Neural progenitor cell (in vitro differentiated cells): ENCODE results near the gene EXT2. TPM values are rescaled to one million over a fixed set of nuclear protein-coding genes. Genes with fewer than 3 reads are reported as not detected.

Source experiments
- DNase-seq: peaks from one replicate; pipeline ENCODE4 v3.0.0-alpha.2; 2016; ENCODE audit warnings: low spot score
- H2AFZ ChIP-seq: fragments of 200-600 bp; sonication (generic); replicated peaks from 2 replicates; pipeline ENCODE4 v1.6.1; 2016; ENCODE audit warnings: antibody characterized with exemption
- H3F3A ChIP-seq: fragments of 200-600 bp; sonication (generic); 2 replicates; pipeline ENCODE4 v1.6.1; 2016; ENCODE audit warnings: antibody characterized with exemption, low read depth
- H3K27ac ChIP-seq: fragments of 200-600 bp; sonication (generic); 2 replicates; pipeline ENCODE4 v1.5.1; 2016; ENCODE audit warnings: mild to moderate bottlenecking
- H3K27me3 ChIP-seq: fragments of 200-600 bp; sonication (generic); 2 replicates; pipeline ENCODE4 v1.6.1; 2016; ENCODE audit warnings: mild to moderate bottlenecking, moderate library complexity
- H3K36me3 ChIP-seq: fragments of 200-600 bp; sonication (generic); 2 replicates; pipeline ENCODE4 v1.5.1; 2016
- H3K4me1 ChIP-seq: fragments of 200-600 bp; sonication (generic); 2 replicates; pipeline ENCODE4 v1.6.1; 2016; ENCODE audit warnings: mixed run types
- H3K4me2 ChIP-seq: fragments of 200-600 bp; sonication (generic); 2 replicates; pipeline ENCODE4 v1.6.1; 2016
- H3K4me3 ChIP-seq: fragments of 200-600 bp; sonication (generic); 2 replicates; pipeline ENCODE4 v1.5.1; 2016
- H3K79me2 ChIP-seq: fragments of 200-600 bp; sonication (generic); 2 replicates; pipeline ENCODE4 v1.6.1; 2016; ENCODE audit warnings: low read depth
- H3K9ac ChIP-seq: fragments of 200-600 bp; sonication (generic); 2 replicates; pipeline ENCODE4 v1.6.1; 2016
- H3K9me3 ChIP-seq: fragments of 200-600 bp; sonication (generic); 2 replicates; pipeline ENCODE4 v1.5.1; 2016; ENCODE audit warnings: low read depth
- H4K20me1 ChIP-seq: fragments of 200-600 bp; sonication (generic); 2 replicates; pipeline ENCODE4 v1.6.1; 2016; ENCODE audit warnings: low read depth
- H3K27ac Mint-ChIP-seq: 3 replicates; pipeline ENCODE4 v1.8.0; 2021; ENCODE audit warnings: mixed read lengths
- H3K27me3 Mint-ChIP-seq: 2 replicates; pipeline ENCODE4 v1.8.0; 2022; ENCODE audit warnings: low read depth, mild to moderate bottlenecking, inconsistent platforms, moderate library complexity, mixed read lengths; ENCODE audit not compliant: insufficient read depth
- H3K36me3 Mint-ChIP-seq: 3 replicates; pipeline ENCODE4 v1.8.0; 2021; ENCODE audit warnings: mixed read lengths
- H3K4me1 Mint-ChIP-seq: 3 replicates; pipeline ENCODE4 v1.8.0; 2021; ENCODE audit warnings: mixed read lengths
- H3K4me3 Mint-ChIP-seq: 3 replicates; pipeline ENCODE4 v1.8.0; 2021; ENCODE audit warnings: mild to moderate bottlenecking, moderate library complexity, mixed read lengths
- H3K9me3 Mint-ChIP-seq: 3 replicates; pipeline ENCODE4 v1.8.0; 2020; ENCODE audit warnings: mixed read lengths
- CTCF ChIP-seq: fragments of 200-600 bp; sonication (generic); IDR thresholded peaks from 2 replicates; pipeline ENCODE4 v1.5.1; 2017; ENCODE audit warnings: antibody characterized with exemption, mild to moderate bottlenecking
- EZH2 ChIP-seq: fragments of 200-600 bp; sonication (generic); IDR thresholded peaks from 2 replicates; pipeline ENCODE4 v1.6.1; 2017; ENCODE audit warnings: antibody characterized with exemption, mild to moderate bottlenecking, moderate library complexity
- EZH2phosphoT487 ChIP-seq: fragments of 200-600 bp; sonication (generic); IDR thresholded peaks from 2 replicates; pipeline ENCODE4 v1.6.1; 2017; ENCODE audit warnings: antibody characterized with exemption
- total RNA-seq: library from RNA; depleted of rRNA; stranded (reverse); fragments of >200 nt; gene quantifications from 2 replicates; pipeline ENCODE4 v1.2.3, GENCODE V29; 2015; ENCODE audit warnings: low replicate concordance

EXT2 gene
- total RNA-seq, 1 donor from 2014 or later: 70.4 TPM

GRCh38 chr11:44071157-44071556, 24.3 kb upstream of the EXT2 start:
- H3K9ac ChIP-seq: no peak overlapping the region
- H3K79me2 ChIP-seq: no peaks in the 10 kb centered on the region
- Mint-ChIP-seq H3K9me3 (no peaks in the 10 kb centered on the region), H3K4me3 (no peak overlapping the region), H3K4me1 (peaks cover 9% of the 10 kb centered on the region), H3K27me3 (peaks cover 11% of the 10 kb centered on the region), H3K36me3 (no peaks in the 10 kb centered on the region), H3K27ac (no peak overlapping the region)
- H4K20me1 ChIP-seq: no peaks in the 10 kb centered on the region
- no peaks in the 10 kb centered on the region for H3K36me3 ChIP-seq
- no peak overlapping the region for H2AFZ ChIP-seq
- TF ChIP-seq EZH2: no peak
- no peak for TF ChIP-seq EZH2phosphoT487
- no peak for TF ChIP-seq CTCF
- H3K27me3 ChIP-seq: peaks cover 15% of the 10 kb centered on the region
- no peak for DNase-seq
- H3K9me3 ChIP-seq: no peaks in the 10 kb centered on the region
- no peak overlapping the region for H3K4me3 ChIP-seq
- H3K27ac ChIP-seq: no peak overlapping the region
- peaks cover 5% of the 10 kb centered on the region for H3K4me1 ChIP-seq
- peaks cover 7% of the 10 kb centered on the region for H3F3A ChIP-seq
- no peak overlapping the region for H3K4me2 ChIP-seq

GRCh38 chr11:44072757-44073658, 22.5 kb upstream of the EXT2 start:
- no peak overlapping the region for H3K9ac ChIP-seq
- H3K79me2 ChIP-seq: no peaks in the 10 kb centered on the region
- Mint-ChIP-seq H3K9me3 (no peaks in the 10 kb centered on the region), H3K27me3 (peaks cover 7% of the 10 kb centered on the region), H3K36me3 (no peaks in the 10 kb centered on the region), H3K4me1 (peaks cover 11% of the 10 kb centered on the region), H3K4me3 (no peak overlapping the region), H3K27ac (no peak overlapping the region)
- no peaks in the 10 kb centered on the region for H3K9me3 ChIP-seq
- no peak overlapping the region for H3K4me2 ChIP-seq
- no peaks in the 10 kb centered on the region for H3K36me3 ChIP-seq
- H3K4me1 ChIP-seq: no peaks in the 10 kb centered on the region
- no peaks in the 10 kb centered on the region for H3K27me3 ChIP-seq
- H3K27ac ChIP-seq: no peak overlapping the region
- no peak overlapping the region for H2AFZ ChIP-seq
- no peak for TF ChIP-seq CTCF
- TF ChIP-seq EZH2: no peak
- TF ChIP-seq EZH2phosphoT487: no peak
- H4K20me1 ChIP-seq: no peaks in the 10 kb centered on the region
- DNase-seq: no peak
- no peak overlapping the region for H3K4me3 ChIP-seq
- no peaks in the 10 kb centered on the region for H3F3A ChIP-seq

- Histone ChIP-seq H3K27me3 (no peaks in the 10 kb centered on the region), H3K27ac (no peak overlapping the region), H3K4me2 (no peak overlapping the region), H3K79me2 (no peaks in the 10 kb centered on the region), H3K4me1 (peaks cover 7% of the 10 kb centered on the region), H3K4me3 (no peak overlapping the region), H3K9me3 (no peaks in the 10 kb centered on the region), H4K20me1 (no peaks in the 10 kb centered on the region), H2AFZ (no peak overlapping the region), H3F3A (no peaks in the 10 kb centered on the region), H3K36me3 (no peaks in the 10 kb centered on the region), H3K9ac (no peak overlapping the region)
- Mint-ChIP-seq H3K36me3 (no peaks in the 10 kb centered on the region), H3K9me3 (no peaks in the 10 kb centered on the region), H3K4me1 (peaks cover 17% of the 10 kb centered on the region), H3K4me3 (no peak overlapping the region), H3K27me3 (peaks cover 7% of the 10 kb centered on the region), H3K27ac (no peak overlapping the region)
- TF ChIP-seq CTCF (no peak), EZH2 (no peak), EZH2phosphoT487 (no peak)
- no peak for DNase-seq
Observed at GRCh38 chr11:44078794-44079193, 16.7 kb upstream of the EXT2 start.
